Hepatic stellate cell (primary cell): ENCODE measurements around the gene CRIP1.

Source experiments
- DNase-seq: peaks from one replicate; pipeline ENCODE4 v3.0.0; 2011; ENCODE audit warnings: low spot score

The CRIP1 gene

DNA sequence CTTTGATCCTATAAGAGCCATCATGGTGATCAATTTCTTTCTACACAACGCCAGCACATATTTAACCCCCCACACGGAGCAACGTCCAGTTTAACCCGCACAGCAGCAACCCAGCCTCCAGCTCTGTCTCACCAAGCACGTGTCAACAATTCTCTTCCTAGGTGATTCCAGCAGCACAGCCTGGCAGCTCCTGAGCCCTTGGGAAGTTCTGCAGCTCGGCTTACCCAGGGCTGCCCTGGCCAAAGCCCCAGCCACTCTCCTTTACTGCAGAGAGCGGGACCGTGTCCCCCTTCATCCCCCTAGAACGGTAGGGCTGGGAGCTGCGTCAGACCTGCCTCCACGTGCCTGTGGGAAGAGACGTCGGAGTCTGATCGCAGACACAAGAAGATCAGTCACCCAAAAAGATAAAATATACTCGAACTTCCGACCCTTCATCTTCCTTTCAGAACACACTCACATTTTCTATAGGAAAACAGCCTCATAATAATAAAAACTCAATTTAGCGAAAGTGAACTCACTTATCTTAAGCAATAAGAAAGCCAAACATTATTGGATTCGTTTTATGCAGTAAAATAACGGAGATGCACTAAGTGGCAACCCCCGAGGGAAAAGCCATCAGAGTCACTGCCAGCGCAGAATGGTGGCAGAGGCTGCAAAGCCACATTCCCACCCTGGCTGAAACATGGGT lies 47.3 kb downstream of the CRIP1 start:
- DNase-seq, result no peak

DNA sequence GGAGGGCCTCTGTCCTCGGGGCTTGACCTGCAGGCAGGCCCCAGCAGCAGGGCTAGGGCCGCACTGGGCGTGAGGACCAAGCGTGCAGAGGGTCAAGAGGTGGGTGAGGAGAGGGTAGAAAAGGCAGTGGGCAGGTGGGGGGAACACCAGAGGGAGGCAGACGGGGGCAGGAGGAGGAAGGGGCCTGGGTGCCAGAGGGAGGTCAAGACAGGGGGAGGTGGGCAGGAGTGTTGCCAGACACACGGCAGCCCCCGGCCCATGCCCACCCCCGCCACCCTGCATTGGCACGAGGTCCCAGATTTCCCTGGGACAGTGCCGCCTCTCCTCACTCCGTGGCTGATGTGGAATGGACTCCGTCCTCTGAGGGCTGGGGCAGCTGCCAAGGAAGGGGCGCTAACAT lies 47.9 kb downstream of the CRIP1 start:
- DNase-seq, result no peak

- no peak for DNase-seq
These were observed 49.4 kb downstream of the CRIP1 start for GRCh38 chr14:105536051-105536450.

DNA sequence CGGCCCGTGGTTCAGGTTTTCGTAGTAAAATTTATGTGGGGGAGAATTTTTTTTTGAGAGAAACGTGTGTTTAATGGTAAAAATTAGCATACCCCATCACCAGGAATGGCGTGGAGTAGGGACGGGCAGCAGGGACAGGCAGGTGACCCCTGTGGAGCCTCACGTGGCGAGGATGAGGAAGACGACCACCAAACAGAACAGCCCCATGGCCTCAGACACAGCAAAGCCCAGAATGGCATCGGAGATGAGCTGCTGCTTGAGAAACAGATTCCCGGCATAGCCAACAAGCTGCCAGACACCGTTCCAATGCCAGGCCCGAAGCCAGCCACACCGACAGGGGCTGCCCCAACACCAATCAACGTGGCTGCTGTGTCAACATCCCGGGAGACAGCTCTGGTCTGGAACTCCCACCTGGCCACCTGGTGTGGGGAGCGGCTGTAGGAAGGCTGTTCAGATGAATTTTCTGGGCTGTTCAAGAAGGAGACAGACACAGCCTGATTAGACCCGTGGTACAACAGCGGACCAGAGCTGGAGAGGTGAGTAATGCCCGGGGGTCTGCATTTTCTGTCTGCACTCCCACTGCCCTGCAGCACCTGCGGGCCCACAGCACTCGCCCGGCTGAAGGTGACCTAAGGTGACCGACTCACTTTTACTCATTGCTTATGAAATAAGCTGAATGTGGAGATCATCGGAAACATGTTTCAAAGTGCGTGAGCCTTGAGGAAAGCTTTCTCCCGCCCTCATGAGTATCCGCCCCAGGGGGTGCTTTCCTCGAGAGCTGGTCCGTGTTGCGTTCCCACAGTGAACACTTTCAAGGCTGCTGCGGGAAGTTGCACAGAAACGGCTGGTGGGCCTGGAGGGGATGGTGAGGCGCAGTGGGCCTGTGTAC lies 50.2 kb downstream of the CRIP1 start:
- no peak for DNase-seq

DNA sequence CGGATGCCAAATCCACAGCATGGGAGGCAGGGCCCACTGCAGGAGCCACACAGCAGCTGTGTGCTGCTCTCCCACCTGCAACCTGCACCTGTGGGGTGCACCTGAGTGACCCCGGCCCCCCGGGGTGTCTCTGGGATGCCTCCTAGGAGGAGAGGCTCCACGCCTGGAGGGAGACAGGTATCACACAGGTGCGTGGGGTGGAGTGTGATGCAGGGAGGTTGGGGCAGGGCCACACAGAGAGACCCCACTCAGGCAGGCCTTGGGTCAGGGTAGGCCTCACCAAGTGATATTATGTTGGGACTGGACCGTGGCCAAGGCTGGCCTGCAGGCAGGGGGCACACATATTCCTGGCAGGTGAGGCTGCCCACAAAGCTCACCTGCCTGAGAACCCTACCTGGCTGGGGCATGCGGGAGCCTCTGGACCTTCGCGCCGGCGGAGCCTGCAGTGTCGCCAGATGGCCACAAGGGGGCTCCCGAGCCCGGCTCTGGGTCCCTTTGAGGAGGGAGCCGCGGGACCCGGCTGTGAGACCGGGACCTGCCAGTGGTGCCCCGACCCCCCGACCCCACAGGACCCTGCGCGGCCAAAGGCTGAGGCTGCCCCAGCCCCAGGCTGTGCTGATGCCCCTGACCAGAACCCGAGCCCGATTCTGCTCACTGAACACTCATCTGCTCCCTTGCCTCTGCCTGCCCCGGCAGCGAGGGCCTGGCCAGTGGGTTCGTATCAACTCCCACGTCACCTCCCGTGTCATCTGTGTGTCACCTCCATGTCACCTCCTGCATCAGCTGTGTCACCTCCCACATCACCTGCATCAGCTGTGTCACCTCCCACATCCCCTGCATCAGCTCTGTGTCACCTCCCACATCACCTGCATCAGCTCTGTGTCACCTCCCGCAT lies 51.1 kb downstream of the CRIP1 start:
- peak; percentile 79 for DNase-seq
